Inferior parietal cortex (tissue), 1 donor: ENCODE measurements around the gene AGMO.

Experiments used
- DNase-seq: peaks from one replicate; pipeline ENCODE4 v3.0.0-alpha.2; 2016; ENCODE audit errors: extremely low spot score

AGMO gene

GRCh38 chr7:15561835-15562234 lies at the start of gene AGMO:
TSS of gene AGMO (minus strand) at chr7:15562015.
- peak; percentile 72 for DNase-seq

- DNase-seq: no peak
These were observed 48.7 kb upstream of the AGMO start for GRCh38 chr7:15610503-15610902.

GRCh38 chr7:15609287-15609686 lies 47.5 kb upstream of the AGMO start:
- DNase-seq: no peak

GRCh38 chr7:15607529-15608210 lies 45.9 kb upstream of the AGMO start:
- DNase-seq: no peak

- no peak for DNase-seq
These were observed 44.7 kb upstream of the AGMO start for GRCh38 chr7:15606561-15606960.

- no peak for DNase-seq
These were observed 42.4 kb upstream of the AGMO start for GRCh38 chr7:15604166-15604565.

- DNase-seq: no peak
These were observed 41.3 kb upstream of the AGMO start for GRCh38 chr7:15603124-15603523.

GRCh38 chr7:15602236-15602635 lies 40.4 kb upstream of the AGMO start:
- DNase-seq: no peak

- no peak for DNase-seq
These were observed 39.4 kb upstream of the AGMO start for GRCh38 chr7:15601175-15601574.

GRCh38 chr7:15600298-15600697 lies 38.5 kb upstream of the AGMO start:
- DNase-seq: no peak

- no peak for DNase-seq
These were observed 32.6 kb upstream of the AGMO start for GRCh38 chr7:15594461-15594860.

- no peak for DNase-seq
These were observed 31.6 kb upstream of the AGMO start for GRCh38 chr7:15593382-15593781.

- no peak for DNase-seq
These were observed 24.5 kb upstream of the AGMO start for GRCh38 chr7:15586266-15586665.

- no peak for DNase-seq
These were observed 22.8 kb upstream of the AGMO start for GRCh38 chr7:15584575-15584974.

GRCh38 chr7:15582773-15583172 lies 21.0 kb upstream of the AGMO start:
- DNase-seq: no peak

GRCh38 chr7:15581352-15581951 lies 19.6 kb upstream of the AGMO start:
- DNase-seq: no peak

- no peak for DNase-seq
These were observed 19.0 kb upstream of the AGMO start for GRCh38 chr7:15580604-15581351.

GRCh38 chr7:15577600-15577999 lies 15.8 kb upstream of the AGMO start:
- DNase-seq: no peak

GRCh38 chr7:15571301-15571878 lies 9.6 kb upstream of the AGMO start:
- no peak for DNase-seq

- no peak for DNase-seq
These were observed 5.8 kb upstream of the AGMO start for GRCh38 chr7:15567652-15568051.

- no peak for DNase-seq
These were observed 5.2 kb upstream of the AGMO start for GRCh38 chr7:15567036-15567435.

- DNase-seq: no peak
These were observed 4.7 kb upstream of the AGMO start for GRCh38 chr7:15566476-15566875.

GRCh38 chr7:15560968-15561367 lies 847 bp downstream of the AGMO start:
- DNase-seq: no peak
